GM12878 (cell line): ENCODE measurements around the gene HYOU1. TPM values are rescaled to one million over a fixed set of nuclear protein-coding genes. Genes with fewer than 3 reads are reported as not detected.

ENCODE experiments used
- ATAC-seq: fragments of 200-7000 bp; cut with Tn5 transposase; 3 replicates; pipeline ENCODE4 v1.9.1; 2020; ENCODE audit warnings: mild to moderate bottlenecking, moderate library complexity
- BruUV-seq: library from RNA; stranded (reverse); fragments of 400-500 nt; replicated peaks from 2 replicates; lab custom pipeline; 2021; lab: Mats Ljungman, UMichigan
- CTCF ChIA-PET: fragments of 300-600 bp; sonication (Branson Sonifier 250); formaldehyde crosslinking; extraction: SDS; loops from one replicate; lab custom pipeline; 2021; ENCODE audit warnings: inconsistent platforms; lab: Yijun Ruan, JAX
- POLR2A ChIA-PET: fragments of 350-600 bp; formaldehyde crosslinking; extraction: SDS; loops from one replicate; lab custom pipeline; 2021; ENCODE audit warnings: inconsistent platforms; lab: Charles Lee
- RAD21 ChIA-PET: fragments of 300-600 bp; sonication (Branson Sonifier 250); formaldehyde crosslinking; loops from one replicate; lab custom pipeline; 2023; ENCODE audit warnings: antibody characterized with exemption; ENCODE audit not compliant: unreplicated experiment; lab: Charles Lee
- SMC1A ChIA-PET: fragments of 300-600 bp; sonication (Branson Sonifier 250); formaldehyde crosslinking; loops from one replicate; lab custom pipeline; 2023; ENCODE audit not compliant: unreplicated experiment, uncharacterized antibody; lab: Charles Lee
- DNase-seq: peaks from one replicate; pipeline ENCODE4 v3.0.0-alpha.2; 2011; ENCODE audit warnings: low read depth, low spot score
- FAIRE-seq: peaks from 3 replicates; lab custom pipeline; 2011; peaks lifted over from hg19 to GRCh38; lab: Jason Lieb, UNC
- H2AFZ ChIP-seq: 2 replicates; pipeline ENCODE4 v1.6.0; 2011; ENCODE audit warnings: low read depth, low read length, control low read depth; ENCODE audit not compliant: control insufficient read depth
- H3K27ac ChIP-seq: 2 replicates; pipeline ENCODE4 v1.5.1; 2011; ENCODE audit warnings: control low read depth; ENCODE audit not compliant: control insufficient read depth, insufficient read depth
- H3K27me3 ChIP-seq, 2 experiments: replicated peaks in 1 of 2; 2 replicates each; pipeline versions ENCODE4 v1.6.0 to v1.6.1; 2011; ENCODE audit warnings: low read length in 1 of 2; ENCODE audit not compliant: control insufficient read depth in 2 of 2, insufficient read depth in 2 of 2
- H3K36me3 ChIP-seq, 2 experiments: 2 replicates each; pipeline ENCODE4 v1.5.1; 2011; ENCODE audit warnings: low read length in 1 of 2; ENCODE audit not compliant: control insufficient read depth in 2 of 2, insufficient read depth in 2 of 2
- H3K4me1 ChIP-seq: 2 replicates; pipeline ENCODE4 v1.6.1; 2011; ENCODE audit warnings: mild to moderate bottlenecking, low read length, moderate library complexity, mixed read lengths; ENCODE audit not compliant: control insufficient read depth, insufficient read depth
- H3K4me2 ChIP-seq: 2 replicates; pipeline ENCODE4 v1.6.0; 2011; ENCODE audit warnings: control low read depth; ENCODE audit not compliant: control insufficient read depth, insufficient read depth
- H3K4me3 ChIP-seq: fragments of 200-600 bp; sonication (generic); 2 replicates; pipeline ENCODE4 v1.5.1; 2016
- H3K79me2 ChIP-seq: 2 replicates; pipeline ENCODE4 v1.6.0; 2011; ENCODE audit warnings: low read length; ENCODE audit not compliant: control insufficient read depth, insufficient read depth
- H3K9ac ChIP-seq: 2 replicates; pipeline ENCODE4 v1.8.0; 2011; ENCODE audit warnings: low read length, control low read depth, mixed read lengths; ENCODE audit not compliant: control insufficient read depth, insufficient read depth
- H3K9me3 ChIP-seq: replicated peaks from 3 replicates; pipeline ENCODE4 v1.5.1; 2011; ENCODE audit warnings: mild to moderate bottlenecking, low read length; ENCODE audit not compliant: control insufficient read depth, insufficient read depth
- H4K20me1 ChIP-seq: 2 replicates; pipeline ENCODE4 v1.6.0; 2011; ENCODE audit not compliant: control insufficient read depth, insufficient read depth
- ASH2L ChIP-seq: fragments of 300-600, 200-600 bp; sonication (generic); IDR thresholded peaks from 2 replicates; pipeline ENCODE4 v1.6.1; 2017; ENCODE audit warnings: low read depth, mild to moderate bottlenecking, borderline replicate concordance
- IKZF2 ChIP-seq, 2 experiments: fragments of 450-650 bp; IDR thresholded peaks; 2 replicates each; pipeline ENCODE4 v1.6.1; 2017; ENCODE audit warnings: mild to moderate bottlenecking in 2 of 2, moderate library complexity in 2 of 2
- RAD21 ChIP-seq: IDR thresholded peaks from 2 replicates; pipeline ENCODE4 v1.6.1; 2011; ENCODE audit warnings: mild to moderate bottlenecking, low read depth, low read length, moderate library complexity; ENCODE audit not compliant: insufficient read depth
- SMC3 ChIP-seq: IDR thresholded peaks from 2 replicates; pipeline ENCODE4 v1.6.1; 2011; ENCODE audit warnings: low read length, improper control_type of control experiment, borderline replicate concordance
- TCF12 ChIP-seq: IDR thresholded peaks from 2 replicates; pipeline ENCODE4 v1.6.1; 2011; ENCODE audit warnings: low read depth, mild to moderate bottlenecking, low read length
- WGBS: methylation state at CpG from one replicate; pipeline ENCODE4 v1.1.6; 2016; ENCODE audit warnings: low lambda C conversion rate; ENCODE audit not compliant: insufficient replicate concordance, insufficient coverage; ENCODE audit errors: missing lambda C conversion rate; 5-methylcytosine and 5-hydroxymethylcytosine counted together
- in situ Hi-C: fragments of 300-500 bp; cut with MboI; formaldehyde crosslinking; loops from 9 replicates; pipeline ENCODE4 v1.14.3; 2018; ENCODE audit warnings: mixed read lengths
- intact Hi-C: fragments of 100-400 bp; cut with micrococcal nuclease; formaldehyde crosslinking; loops from one replicate; pipeline ENCODE4 v1.14.2; 2022; ENCODE audit not compliant: unreplicated experiment
- polyA plus RNA-seq, 11 experiments: library from polyadenylated mRNA; depleted of rRNA in 4 of 11; unstranded in 6 of 11; stranded (reverse) in 5 of 11; fragments of >200 nt; fragmentation: Nextera tagmentation in 4 of 11; fragmentation: Illumina TruSeq in 1 of 11; extraction: Ambion mirVana in 4 of 11; extraction: Trizol in 1 of 11; gene quantifications; 1 replicate in 1 of 11; 2 replicates in 10 of 11; pipeline versions ENCODE4 v1.2.1 to v1.2.3, GENCODE V29; 2011 to 2016; ENCODE audit warnings: inconsistent platforms in 2 of 11, missing spikeins in 2 of 11, low read depth in 1 of 11
- total RNA-seq, 4 experiments: library from RNA; depleted of rRNA in 3 of 4; stranded (reverse); fragments of >200 nt in 3 of 4; fragmentation: Illumina TruSeq in 1 of 4; extraction: Trizol in 1 of 4; gene quantifications; 2 replicates each; pipeline versions ENCODE4 v1.2.1 to v1.2.3, GENCODE V29; 2013 to 2021
- TF ChIP-seq, protein P1 (sequence below): fragments of 450-650 bp; IDR thresholded peaks from 2 replicates; pipeline ENCODE4 v1.6.1; 2017; ENCODE audit warnings: mild to moderate bottlenecking, moderate library complexity
- TF ChIP-seq, protein P2 (sequence below), 3 experiments: IDR thresholded peaks in 2 of 3; conservative IDR thresholded peaks in 1 of 3; 2 replicates each; pipeline ENCODE4 v1.5.1; 2011; ENCODE audit warnings: low read depth in 3 of 3, low read length in 3 of 3, mild to moderate bottlenecking in 3 of 3, control low read depth in 2 of 3, moderate library complexity in 2 of 3, inconsistent platforms in 1 of 3, mixed read lengths in 1 of 3; ENCODE audit not compliant: control insufficient read depth in 2 of 3, insufficient read depth in 1 of 3; ENCODE audit errors: extremely low read depth in 1 of 3

Gene HYOU1
- total and polyA plus RNA-seq, 10 of the 15 experiments (the other 5 are each of a cell fraction or from before 2014, with no cell fraction given) = 15.4 to 157 (median 109) TPM

- TF ChIP-seq, protein P1, sequence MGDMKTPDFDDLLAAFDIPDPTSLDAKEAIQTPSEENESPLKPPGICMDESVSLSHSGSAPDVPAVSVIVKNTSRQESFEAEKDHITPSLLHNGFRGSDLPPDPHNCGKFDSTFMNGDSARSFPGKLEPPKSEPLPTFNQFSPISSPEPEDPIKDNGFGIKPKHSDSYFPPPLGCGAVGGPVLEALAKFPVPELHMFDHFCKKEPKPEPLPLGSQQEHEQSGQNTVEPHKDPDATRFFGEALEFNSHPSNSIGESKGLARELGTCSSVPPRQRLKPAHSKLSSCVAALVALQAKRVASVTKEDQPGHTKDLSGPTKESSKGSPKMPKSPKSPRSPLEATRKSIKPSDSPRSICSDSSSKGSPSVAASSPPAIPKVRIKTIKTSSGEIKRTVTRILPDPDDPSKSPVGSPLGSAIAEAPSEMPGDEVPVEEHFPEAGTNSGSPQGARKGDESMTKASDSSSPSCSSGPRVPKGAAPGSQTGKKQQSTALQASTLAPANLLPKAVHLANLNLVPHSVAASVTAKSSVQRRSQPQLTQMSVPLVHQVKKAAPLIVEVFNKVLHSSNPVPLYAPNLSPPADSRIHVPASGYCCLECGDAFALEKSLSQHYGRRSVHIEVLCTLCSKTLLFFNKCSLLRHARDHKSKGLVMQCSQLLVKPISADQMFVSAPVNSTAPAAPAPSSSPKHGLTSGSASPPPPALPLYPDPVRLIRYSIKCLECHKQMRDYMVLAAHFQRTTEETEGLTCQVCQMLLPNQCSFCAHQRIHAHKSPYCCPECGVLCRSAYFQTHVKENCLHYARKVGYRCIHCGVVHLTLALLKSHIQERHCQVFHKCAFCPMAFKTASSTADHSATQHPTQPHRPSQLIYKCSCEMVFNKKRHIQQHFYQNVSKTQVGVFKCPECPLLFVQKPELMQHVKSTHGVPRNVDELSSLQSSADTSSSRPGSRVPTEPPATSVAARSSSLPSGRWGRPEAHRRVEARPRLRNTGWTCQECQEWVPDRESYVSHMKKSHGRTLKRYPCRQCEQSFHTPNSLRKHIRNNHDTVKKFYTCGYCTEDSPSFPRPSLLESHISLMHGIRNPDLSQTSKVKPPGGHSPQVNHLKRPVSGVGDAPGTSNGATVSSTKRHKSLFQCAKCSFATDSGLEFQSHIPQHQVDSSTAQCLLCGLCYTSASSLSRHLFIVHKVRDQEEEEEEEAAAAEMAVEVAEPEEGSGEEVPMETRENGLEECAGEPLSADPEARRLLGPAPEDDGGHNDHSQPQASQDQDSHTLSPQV = no peak
Observed at GRCh38 chr11:119100994-119101758, 44.2 kb upstream of the HYOU1 start (continued).

DNA sequence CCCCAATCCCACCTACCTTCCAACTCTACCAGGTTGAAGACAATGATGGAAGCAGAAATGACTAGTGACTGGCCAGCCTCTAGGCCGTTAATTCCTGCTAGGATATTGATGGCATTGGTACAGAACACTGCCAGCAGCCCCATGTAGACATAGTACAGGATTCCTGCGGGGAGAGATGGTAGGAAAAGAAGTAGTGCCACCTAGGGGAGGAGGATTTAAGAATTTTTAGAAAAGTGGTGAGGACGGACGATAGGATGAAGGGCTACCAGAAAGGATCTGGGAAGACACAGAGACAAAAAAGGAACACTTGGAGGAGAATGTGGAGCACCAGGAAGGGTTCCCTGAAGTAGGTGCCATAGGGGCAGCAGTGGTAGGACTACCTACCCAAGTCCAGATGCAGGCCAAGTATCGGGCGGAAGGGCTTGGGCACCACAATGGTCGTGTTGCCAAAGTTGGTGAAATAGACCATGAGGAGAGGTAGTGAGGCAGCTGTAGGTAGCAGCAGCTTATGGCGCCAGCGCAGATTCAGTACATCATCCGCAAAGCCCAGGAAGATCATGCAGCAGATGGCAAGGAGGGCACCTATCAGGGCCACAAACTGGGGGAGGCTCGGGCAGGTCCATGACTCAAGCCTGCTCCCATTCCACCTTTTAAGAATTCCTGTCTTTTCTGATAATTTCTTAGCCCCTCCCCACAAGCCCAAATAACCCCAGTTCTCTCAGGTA lies 43.4 kb upstream of the HYOU1 start:
- Histone ChIP-seq H3K4me1 (peaks cover 20% of the 10 kb centered on the region), H2AFZ (peak overlapping the region; percentile 26; the same call in 1 of the 2 replicates), H4K20me1 (no peaks in the 10 kb centered on the region), H3K36me3 (peaks cover 6 to 7% of the 10 kb centered on the region in 2 experiments; a peak in 3 of 4 replicates), H3K79me2 (peaks cover 23% of the 10 kb centered on the region), H3K4me3 (peak overlapping the region; percentile 97), H3K4me2 (peak overlapping the region; percentile 90), H3K27ac (no peak overlapping the region), H3K9ac (peak overlapping the region; percentile 87), H3K27me3 (no peaks in the 10 kb centered on the region), H3K9me3 (no peaks in the 10 kb centered on the region)
- DNase-seq (no peak), ATAC-seq (no peak), FAIRE-seq (no peak)
- ChIA-PET SMC1A (interaction anchor here (1.1 kb wide), 1 partner anchor 16 kb away, joined by 3 read pairs; the partner anchor contains the start of gene HMBS), POLR2A (interaction anchor here (1.0 to 6.8 kb wide), 4 partner anchors 11 to 82 kb away, joined by 3 to 69 read pairs (median 4); partner anchors contain the start of genes HMBS and TRAPPC4), CTCF (interaction anchor here (0.7 to 1.7 kb wide), 7 partner anchors 9 to 221 kb away, joined by 3 to 13 read pairs (median 4); partner anchors contain the start of genes HINFP and VPS11), RAD21 (interaction anchor here (0.8 kb wide), 1 partner anchor 8 kb away, joined by 3 read pairs; no protein-coding TSS in a partner anchor)
- TF ChIP-seq SMC3 (peak; percentile 23; the same call in 1 of the 2 replicates), ASH2L (no peak), TCF12 (no peak), IKZF2 (IDR thresholded peaks at IDR 0.05) (peak; percentile 54 to 56), RAD21 (peak; percentile 36; the same call in 1 of the 2 replicates)
- TF ChIP-seq, protein P2, sequence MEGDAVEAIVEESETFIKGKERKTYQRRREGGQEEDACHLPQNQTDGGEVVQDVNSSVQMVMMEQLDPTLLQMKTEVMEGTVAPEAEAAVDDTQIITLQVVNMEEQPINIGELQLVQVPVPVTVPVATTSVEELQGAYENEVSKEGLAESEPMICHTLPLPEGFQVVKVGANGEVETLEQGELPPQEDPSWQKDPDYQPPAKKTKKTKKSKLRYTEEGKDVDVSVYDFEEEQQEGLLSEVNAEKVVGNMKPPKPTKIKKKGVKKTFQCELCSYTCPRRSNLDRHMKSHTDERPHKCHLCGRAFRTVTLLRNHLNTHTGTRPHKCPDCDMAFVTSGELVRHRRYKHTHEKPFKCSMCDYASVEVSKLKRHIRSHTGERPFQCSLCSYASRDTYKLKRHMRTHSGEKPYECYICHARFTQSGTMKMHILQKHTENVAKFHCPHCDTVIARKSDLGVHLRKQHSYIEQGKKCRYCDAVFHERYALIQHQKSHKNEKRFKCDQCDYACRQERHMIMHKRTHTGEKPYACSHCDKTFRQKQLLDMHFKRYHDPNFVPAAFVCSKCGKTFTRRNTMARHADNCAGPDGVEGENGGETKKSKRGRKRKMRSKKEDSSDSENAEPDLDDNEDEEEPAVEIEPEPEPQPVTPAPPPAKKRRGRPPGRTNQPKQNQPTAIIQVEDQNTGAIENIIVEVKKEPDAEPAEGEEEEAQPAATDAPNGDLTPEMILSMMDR (IDR thresholded peaks at IDR 0.05 in 2 of 3, conservative IDR thresholded peaks at IDR 0.05 in 1 of 3; ENCODE audit: control insufficient read depth in 2 of 3, extremely low read depth in 1 of 3, insufficient read depth in 1 of 3, low read depth in 3 of 3, low read length in 3 of 3) = peak; percentile 30 to 45 (median 31); a peak in 4 of 6 replicates
- 26% methylated on average over 11 of the region's 11 CpGs for WGBS
- in situ Hi-C loops = no loop called here
- intact Hi-C loops = loop anchor here (5.0 kb wide), 2 partner anchors 83 to 173 kb away; partner anchors contain the start of genes BCL9L, RPS25 and TRAPPC4
- BruUV-seq = no TSS peak
